Activated CD8-positive, alpha-beta memory T cell treated with anti-CD3 and anti-CD28 coated beads, Interleukin-2, amount 50 U/mL, for 4 hours (primary cell): Measurements from ENCODE around the gene ADGRE1.

ENCODE experiments used
- DNase-seq: peaks from one replicate; pipeline ENCODE4 v3.0.0-alpha.2; 2020

ADGRE1 gene

DNA sequence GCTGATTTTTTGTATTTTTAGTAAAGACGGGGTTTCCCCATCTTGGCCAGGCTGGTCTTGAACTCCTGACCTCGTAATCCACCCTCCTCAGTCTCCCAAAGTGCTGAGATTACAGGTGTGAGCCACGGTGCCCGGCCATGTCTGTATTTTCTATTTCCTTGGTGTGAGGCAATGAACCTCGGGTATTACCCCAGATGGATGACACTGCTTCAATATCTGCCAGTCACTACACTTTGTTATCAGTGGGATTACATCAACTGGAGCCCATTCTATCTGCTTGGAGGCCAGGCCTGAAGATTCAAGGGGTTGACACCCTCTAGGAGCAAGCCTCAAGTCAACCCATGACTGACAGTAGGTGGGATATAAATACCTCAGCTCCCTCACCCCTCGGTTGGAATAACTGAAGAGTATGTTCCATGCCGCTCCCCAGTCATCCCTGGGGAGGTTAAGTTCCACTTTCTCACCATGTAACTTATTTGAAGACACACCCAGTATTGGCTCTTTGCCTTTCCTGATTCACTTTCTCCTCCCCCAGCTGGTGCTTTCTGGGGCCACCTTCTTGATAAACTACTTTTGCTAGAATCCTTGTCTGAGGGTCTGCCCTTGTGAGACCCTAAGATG is 992 bp upstream of the ADGRE1 start:
- DNase-seq, result no peak

DNA sequence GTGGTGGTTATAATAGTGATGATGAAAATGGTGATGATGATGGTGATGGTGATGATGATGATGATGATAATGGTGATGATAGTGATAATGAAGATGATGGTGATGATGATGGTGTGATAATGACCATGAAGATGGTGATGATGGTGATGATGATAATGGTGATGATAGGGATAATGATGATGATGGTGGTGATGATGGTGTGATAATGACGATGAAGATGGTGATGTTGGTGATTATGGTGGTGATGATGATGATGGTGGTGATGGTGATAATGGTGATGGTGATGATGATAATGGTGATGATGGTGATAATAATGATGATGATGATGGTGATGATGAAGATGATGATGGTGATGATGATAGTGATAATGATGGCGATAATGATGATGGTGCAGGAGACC is 1.6 kb downstream of the ADGRE1 start:
- no peak for DNase-seq

DNA sequence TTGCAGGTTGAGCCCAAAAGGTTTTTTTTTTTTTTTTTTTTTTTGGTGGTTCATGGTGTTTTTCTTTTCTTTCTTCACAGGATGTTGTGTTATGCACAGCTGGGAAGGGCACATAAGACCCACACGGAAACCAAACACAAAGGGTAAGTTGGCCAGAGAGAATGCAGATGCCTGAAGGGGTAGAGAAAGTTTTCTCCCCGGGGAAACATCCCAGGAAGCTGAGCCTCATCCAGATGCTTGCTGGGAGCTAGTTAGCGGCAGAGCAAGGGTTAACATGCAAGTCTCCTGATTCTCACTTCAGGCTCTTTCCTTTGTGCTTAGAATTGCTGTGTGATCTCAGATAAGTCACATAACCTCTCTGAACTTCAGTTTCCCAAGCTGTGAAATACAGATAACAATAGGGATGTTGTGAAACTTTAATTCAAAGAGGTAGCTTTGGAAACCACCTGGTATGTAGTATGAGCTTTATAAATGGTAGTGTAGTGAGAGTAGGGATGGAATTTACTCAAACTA is 3.1 kb downstream of the ADGRE1 start:
- DNase-seq, result no peak

DNA sequence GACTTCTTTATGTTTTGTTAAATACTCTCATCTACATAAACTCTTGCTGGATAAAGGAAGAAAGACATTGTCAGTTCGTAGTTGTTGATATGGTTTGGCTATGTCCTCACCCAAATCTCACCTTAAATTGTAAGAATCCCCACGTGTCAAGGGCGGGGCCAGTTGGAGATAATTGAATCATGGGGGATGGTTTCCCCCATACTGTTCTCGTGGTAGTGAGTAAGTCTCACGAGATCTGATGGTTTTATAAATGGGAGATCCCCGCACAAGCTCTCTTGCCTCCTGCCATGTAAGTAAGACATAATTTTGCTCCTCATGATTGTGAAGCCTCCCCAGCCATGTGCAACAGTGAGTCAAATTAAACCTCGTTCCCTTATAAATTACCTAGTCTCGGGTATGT is 3.6 kb downstream of the ADGRE1 start:
- DNase-seq, result no peak

DNA sequence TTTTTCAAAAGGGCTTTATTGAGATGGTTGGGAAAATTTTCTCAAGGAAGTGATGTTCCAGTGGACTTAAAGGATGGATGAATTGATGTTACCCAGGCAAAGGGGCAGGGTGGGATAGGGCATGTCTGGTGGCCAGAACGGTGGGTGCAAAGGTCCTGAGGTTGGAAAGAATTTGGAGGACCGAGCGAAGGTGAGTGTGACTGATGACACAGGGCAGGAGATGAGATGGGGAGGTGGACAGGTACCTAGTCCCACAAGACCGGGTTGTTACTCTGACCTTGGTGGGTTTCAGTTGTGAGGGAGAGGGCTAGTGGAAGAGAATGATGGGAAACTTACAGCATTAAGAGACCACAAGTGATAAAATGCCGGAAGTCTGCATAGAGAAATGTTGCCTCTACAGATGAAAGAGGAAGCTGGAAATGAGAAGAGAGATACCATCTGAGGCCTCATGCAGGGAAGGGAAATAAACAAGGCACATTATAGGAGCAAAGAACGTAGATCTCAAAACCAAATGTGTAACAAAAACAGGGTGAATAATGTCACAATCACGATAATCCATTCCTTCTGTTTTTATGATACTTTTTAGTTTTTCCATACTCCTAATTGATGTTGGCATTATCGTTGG is 4.5 kb downstream of the ADGRE1 start:
- no peak for DNase-seq

DNA sequence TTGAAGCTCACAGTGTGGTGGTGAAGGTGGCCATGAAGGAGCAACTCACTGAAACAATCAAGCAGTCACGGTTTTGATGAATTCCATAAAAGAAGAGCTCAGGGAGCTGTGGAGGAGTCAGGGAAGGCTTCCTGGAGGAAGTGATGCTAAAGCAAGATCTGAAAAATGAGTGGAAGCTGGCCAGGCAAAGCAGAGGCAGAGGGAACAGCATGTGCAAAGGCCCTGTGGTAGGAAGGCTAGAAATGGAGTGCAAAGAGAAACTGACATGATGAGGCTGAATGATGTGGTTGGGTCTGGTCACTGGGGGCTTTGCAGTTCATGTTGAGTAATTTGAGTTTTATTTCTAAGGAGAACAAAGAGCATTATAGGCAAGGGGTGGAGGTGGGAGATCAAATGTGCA is 6.9 kb downstream of the ADGRE1 start:
- no peak for DNase-seq

DNA sequence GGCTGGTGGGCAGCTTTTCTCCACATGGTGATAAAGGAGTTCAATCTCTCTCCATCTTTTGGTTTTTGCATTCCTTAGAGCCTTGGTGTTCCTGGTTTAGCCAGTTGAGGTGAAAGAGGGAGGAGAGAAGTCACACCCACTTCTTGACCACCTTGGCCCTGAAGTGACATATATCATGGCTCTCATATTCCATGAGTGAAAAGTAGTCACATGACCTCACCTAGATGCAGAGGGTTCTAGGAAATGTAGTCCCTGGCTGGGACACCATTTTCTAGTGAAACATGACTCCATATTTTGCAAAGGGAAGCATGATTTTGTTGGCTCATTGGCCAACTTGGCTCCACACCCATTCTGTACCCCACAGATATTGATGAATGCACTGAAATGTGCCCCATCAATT is 16.1 kb downstream of the ADGRE1 start:
- no peak for DNase-seq

DNA sequence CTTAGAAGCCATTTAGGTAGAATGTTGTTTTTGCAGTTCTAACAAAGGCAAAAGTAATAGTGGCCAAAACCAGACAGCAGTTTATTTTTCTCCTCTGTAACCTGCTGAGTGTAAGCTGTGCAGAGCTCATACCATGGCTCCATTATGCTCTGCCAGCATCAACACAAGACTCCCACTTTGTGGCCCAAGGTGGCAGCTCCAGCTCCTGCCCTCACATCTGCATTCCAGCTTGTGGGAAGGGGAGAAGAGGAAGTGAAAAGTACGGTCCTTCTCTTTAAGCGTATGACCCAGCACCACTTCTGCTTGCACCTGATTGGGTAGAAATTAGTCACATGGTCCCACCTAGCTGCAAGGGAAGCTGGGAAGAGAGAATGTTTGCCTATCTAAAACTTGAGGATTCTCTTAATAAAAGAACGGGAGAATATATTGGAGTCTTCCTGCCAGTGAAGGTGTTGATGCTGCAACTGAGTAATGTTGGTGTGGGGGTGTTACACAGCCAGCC is 19.2 kb downstream of the ADGRE1 start:
- DNase-seq, result no peak

DNA sequence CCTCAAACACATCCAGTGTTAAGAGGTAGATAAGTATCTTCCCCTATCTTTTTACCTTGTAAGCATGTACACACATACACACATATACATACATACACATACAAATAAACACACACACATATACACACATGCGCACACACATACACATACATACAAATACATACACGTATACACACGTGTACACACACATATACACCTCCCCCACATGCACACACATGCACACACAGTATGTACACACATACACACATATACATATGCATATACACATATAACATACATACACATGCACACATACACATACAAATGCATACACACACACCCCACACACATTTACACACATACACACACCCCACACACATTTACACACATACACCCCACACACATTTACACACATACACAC is 24.1 kb downstream of the ADGRE1 start:
- DNase-seq, result no peak

DNA sequence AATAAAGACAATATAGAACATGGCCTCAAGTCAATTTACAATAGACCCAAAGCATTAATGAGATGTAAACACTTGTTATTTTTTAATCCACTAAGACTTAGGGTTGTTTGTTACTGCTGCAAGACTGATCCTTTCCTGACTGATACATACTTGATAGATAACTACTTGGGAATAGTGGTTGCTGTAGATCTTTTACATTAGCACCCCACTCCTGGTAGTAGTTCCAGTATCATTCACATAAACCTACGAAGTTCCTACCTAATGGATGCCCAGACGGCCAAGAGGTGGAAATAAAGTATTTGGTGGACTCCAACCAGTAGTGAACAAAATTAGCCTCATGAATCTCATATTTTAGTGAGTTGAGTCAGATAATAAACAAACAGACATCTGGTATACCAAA is 26.9 kb downstream of the ADGRE1 start:
- DNase-seq, result no peak

DNA sequence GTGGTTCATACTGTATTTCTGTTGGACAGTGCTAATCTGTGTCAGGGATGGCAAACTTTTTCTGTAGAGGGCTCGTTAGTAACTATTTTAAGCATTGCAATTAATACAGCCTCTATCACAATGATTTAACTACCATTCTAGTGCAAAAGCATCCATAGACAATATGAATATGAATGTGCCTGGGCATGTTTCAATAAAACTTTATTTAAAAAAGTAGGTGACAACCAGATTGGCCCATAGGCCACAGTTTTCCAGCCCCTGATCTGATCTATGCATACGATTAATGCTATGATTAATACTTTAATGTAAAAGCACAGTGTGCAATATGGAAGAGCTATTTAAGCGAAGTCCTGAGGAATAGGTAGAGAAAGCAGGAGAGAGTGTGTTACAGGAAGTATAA is 29.6 kb downstream of the ADGRE1 start:
- DNase-seq, result no peak

DNA sequence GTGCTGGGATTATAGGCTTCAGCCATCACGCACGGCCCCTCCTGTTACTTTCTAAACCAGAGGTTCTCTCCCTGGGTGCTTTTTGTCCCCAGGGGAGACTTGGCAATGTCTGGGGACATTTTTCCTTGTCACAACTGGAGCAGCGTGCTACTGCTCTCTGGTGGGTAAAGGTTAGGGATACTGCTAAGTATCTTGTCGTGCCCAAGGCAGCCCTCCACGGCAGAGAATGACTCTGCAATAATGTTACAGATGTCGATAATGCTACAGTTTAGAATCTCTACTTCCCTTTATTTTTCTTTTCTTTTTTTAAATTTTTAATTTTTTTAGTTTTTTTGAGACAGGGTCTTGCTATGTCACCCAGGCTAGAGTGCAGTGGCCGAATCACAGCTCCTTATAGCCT is 38.0 kb downstream of the ADGRE1 start:
- DNase-seq, result no peak

DNA sequence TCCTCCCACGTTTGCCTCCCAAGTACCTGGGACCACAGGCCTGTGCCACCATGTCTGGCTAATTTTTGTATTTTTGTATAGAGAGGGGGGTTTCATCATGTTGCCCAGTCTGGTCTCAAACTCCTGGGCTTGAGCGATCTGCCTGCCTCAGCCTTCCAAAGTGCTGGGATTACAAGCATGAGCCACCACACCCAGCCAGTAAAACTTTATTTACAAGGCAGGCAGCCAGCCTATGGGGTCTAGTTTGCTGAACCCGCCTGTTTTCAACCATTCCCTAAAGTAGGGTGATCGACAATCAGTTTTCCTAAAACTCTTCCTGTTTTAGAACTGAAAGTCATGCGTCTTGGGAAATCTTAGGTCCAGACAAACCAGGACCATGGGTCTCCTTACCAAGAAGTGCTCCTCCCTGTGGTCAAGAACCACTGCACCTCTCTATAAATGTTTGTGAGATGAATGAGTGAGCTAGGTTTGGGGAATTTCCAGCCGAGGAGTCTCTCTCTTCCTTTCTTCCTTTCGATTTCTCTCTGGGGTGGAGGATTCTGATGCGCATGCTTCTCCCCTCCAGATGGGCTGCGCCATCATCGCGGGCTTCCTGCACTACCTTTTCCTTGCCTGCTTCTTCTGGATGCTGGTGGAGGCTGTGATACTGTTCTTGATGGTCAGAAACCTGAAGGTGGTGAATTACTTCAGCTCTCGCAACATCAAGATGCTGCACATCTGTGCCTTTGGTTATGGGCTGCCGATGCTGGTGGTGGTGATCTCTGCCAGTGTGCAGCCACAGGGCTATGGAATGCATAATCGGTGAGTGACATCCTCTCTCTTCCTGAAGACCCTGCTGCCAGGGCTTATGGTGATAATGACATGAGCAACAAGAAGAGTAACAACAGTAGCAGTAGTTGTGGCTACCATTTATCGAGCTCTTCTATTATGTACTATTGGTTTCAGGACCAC is 38.7 kb downstream of the ADGRE1 start:
- DNase-seq, result no peak

DNA sequence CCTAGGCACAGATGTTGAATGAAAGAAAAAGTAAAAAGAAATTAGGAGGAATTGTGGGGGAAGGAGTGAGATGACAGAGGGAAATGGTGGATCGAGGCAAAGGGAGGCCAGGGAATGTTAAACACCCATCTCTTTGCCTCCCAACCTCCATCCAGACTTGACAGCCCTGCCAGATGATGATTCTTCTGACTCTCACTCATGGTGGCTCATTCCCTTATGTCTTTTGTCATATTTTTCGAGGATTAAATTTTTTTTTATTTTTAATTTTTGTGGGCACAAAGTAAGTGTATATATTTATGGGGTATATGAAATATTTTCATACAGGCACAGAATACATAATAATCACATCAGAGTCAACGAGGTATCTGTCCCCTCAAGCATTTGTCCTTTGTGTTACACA is 42.8 kb downstream of the ADGRE1 start:
- no peak for DNase-seq

DNA sequence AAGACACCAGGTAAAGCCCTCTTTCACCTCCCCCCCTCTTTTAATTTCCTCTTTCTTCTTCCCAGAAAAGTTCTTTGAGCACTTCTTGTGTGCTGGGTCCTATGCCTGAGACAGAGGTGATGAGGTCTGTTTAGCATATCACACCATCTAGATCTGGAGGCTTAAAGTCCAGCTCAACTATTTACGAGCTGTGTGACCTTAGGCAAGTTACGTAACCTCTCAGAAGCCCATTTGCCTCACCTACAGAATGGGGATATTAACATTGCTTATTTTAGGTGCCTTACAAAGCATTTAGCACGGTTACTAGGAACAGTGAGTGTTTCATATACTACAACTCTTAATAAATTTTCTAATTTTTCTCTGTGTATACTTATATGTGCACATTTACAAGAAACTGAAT is 47.7 kb downstream of the ADGRE1 start:
- DNase-seq, result no peak

DNA sequence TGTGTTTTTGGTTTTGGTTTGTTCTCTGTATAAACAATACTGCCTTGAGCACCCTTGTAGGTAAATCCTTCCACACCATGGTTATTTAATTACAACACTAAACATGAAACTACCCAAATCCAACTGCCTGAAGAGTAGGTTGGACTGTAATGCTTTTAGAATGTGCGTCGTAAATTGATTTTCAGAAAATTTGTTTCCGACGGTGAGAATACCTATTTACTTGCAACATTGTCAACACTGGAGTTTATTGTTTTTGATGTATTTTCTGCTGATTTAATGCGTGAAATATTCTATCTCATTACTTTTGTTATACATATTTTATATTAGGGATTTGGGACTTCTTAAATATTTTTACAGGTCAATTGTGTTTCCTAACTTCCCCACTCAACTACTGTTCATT is 48.2 kb downstream of the ADGRE1 start:
- DNase-seq, result no peak

DNA sequence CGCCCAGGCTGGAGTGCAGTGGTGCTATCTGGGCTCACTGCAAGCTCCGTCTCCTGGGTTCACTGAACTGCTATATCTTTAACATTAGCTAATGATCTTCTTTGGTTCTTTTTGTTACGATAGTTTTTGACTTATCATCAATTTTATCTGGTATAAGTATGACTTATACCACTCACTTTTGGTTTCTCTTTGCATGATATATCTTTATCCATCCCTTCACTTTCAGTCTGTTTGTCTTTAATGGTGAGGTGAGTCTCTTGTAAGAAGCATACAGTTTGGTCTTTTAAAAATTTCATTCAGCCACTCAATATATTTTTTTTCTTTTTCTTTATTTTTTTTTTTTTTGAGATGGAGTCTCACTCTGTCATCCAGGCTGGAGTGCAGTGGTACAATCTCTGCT is 58.4 kb downstream of the ADGRE1 start:
- no peak for DNase-seq

DNA sequence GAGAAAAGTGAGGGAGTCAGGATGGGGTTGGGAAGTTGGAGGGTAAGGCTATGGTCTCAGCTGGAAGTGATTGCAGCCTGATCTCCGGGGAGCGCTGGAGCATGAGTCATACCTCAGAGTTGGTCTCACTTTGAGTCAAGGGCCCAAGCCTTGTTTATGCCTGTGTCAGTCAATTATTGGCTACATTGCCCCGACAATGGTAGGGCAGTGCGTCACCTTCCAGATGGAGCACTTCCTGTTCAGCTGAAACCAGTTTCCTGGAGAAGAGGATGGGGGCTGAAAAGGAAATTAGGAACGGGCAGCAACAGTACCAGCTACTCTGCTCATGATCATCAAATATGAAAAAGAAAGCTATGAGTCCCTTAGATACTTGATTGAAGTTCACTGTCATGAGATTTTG is 60.4 kb downstream of the ADGRE1 start:
- DNase-seq, result no peak

DNA sequence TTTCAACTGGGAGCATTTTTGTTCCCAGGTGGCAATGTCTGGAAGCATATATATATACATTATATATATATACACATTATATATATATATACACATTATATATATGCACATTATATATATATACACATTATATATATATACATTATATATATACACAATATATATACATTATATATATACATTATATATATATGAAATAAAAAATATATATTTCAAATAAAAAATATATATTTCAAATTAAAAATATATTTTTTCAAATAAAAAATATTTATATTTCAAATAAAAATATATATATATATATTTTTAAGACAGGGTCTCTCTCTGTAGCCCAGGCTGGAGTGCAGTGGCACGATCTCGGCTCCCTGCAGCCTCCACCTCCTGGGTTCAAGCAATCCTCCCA is 61.5 kb downstream of the ADGRE1 start:
- DNase-seq, result no peak

DNA sequence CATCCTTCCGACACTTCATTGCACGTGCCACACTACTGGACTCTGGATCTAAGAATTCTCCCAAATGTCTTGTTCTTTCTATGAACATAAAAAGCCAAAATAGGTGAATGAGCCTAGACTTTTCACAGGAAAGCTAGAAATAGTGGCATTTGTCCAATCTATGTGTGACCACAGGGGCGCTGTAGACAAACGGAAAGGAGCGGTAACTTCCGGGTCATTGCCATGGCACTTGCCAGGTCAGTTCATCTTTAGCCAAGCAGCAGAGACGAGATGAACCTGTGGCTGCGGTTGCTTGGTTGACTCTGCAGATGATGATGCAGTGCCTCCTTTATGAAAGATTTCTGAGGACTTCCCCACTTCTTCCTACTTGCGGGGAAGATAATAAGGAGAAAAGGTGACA is 65.6 kb downstream of the ADGRE1 start:
- no peak for DNase-seq

DNA sequence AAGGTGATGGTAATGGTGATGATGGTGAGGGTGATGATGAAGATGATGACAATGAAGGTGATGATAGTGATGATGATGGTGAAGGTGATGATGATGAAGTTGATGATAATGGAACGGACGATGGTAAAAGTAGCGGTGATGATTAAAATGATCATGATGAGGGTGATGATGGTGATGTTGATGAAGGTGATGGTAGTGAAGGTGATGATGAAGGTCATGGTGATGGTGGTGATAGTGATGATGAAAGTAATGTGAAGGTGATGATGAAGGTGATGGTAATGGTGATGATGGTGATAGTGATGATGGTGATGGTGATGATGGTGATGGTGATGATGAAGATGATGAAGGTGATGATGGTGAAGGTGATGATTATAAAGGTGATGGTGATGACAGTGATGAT is 67.7 kb downstream of the ADGRE1 start:
- no peak for DNase-seq

DNA sequence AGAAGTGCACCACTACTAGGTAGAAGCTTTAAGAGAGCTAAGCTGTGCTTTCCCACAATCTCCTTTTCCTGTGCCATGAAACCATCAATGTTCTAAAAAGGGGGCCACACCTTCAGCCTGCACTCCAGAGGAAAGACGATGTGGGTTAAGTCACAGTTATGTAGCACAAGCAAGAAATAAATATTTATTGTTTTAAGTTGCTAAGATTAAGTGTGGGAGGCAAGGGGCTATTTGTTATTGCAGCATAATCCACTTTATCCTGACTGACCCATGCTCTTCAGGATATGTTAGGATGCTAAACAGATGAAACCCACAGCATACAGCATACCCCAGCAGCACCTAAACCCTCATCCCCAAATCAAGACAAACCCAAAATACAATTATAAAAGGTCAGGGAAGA is 69.2 kb downstream of the ADGRE1 start:
- DNase-seq, result no peak

DNA sequence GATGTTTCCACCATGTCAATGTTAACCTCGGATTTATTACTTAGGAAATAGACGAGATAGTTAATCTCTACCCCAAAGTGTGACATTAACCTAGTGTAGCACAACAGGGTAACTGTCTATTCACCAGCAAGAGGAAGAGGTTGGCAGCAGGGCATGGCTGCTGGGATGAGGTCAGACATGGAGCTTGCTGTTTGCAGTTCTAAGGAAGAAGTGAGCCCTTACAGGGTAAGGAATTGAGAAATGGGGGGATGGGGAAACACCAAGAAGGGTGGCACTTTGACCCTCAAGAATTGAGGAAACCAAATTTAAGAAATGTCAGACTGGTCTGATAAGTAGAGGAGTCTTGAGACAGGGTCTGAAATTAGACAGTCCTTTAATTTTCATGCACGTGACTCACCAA is 71.4 kb downstream of the ADGRE1 start:
- DNase-seq, result no peak
